GM23248 (cell line): ENCODE data around the gene PPP1R27.

Experiments
- EZH2 ChIP-seq: fragments of 200-600 bp; sonication (generic); IDR thresholded peaks from 2 replicates; pipeline ENCODE4 v1.6.1; 2018; ENCODE audit warnings: antibody characterized with exemption, mild to moderate bottlenecking; ENCODE audit not compliant: insufficient read depth, poor library complexity, severe bottlenecking
- EZH2phosphoT487 ChIP-seq: fragments of 200-600 bp; sonication (generic); IDR thresholded peaks from 2 replicates; pipeline ENCODE4 v1.6.1; 2018; ENCODE audit warnings: antibody characterized with exemption, moderate library complexity, mild to moderate bottlenecking, low read depth; ENCODE audit not compliant: insufficient read depth

- TF ChIP-seq EZH2phosphoT487 (no peak), EZH2 (no peak)
These were observed 23.5 kb upstream of the PPP1R27 start for GRCh38 chr17:81858170-81858966.
